Right hindlimb (tissue), 1 donor: ENCODE measurements around the gene RFC3.
"Not testable (repeated sequence)": the region's sequence is repeated elsewhere in the genome, so short reads cannot be mapped to it uniquely, and the experiment has no call there.

ENCODE experiments used
- DNase-seq: peaks from one replicate; pipeline ENCODE4 v3.0.0-alpha.2; 2018

Gene RFC3

DNA sequence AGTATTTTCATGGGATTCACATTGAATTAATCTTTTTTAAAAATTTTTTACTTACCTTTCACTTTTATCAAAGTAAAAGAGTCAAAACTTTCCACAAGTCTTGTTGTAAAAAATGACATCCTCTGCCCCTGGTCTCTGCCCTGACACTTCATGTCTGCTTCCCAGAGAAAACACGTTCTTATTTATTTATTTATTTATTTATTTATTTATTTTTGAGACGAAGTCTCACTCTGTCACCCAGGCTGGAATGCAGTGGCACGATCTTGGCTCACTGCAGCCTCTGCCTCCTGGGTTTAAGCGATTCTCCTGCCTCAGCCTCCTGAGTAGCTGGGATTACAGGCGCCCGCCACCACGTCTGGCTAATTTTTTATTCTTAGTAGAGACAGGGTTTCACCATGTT lies 5.1 kb upstream of the RFC3 start:
- not testable (repeated sequence) for DNase-seq

DNA sequence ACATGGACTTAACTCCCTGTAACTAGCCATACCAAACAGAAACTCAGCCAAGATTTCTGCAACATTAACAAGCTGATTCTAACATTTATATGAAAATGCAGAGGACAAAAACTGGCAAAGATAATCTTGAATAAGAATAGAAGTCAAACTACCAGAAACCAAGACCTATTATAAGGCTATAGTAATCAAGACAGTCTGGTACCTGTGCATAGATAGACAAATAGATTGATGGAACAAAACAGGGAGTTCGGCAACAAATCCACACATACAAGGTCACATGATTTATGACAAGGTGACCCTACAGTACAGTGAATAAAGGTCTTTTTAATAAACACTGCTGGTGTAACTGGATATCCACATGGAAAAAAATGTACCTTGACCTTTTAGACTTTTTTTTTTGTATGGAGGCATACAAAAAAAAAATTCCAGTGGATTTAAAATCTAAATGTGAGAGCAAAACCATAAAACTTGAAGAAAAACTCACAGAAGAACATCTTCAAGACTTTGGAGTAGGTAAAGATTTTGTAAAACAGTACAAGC lies 2.9 kb upstream of the RFC3 start:
- DNase-seq: no peak

DNA sequence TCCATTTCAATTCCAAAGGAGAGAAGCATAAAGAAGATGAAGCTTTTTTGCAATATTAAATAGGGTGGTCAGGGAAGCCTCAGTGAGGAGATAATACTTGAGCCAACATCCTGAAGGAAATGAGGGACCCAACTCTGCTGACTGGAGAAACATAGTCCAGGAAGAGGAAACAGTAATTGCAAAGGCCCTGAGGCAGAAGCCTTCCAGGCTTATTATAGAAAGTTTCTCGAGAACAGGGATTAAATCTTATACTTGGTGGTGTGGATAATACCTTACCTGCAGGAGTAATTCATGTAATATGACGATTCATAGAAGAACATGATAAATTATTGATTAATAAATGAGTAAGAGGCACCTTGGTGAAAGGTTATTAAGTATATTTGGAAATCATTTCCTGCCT lies 1.0 kb upstream of the RFC3 start:
- no peak for DNase-seq

DNA sequence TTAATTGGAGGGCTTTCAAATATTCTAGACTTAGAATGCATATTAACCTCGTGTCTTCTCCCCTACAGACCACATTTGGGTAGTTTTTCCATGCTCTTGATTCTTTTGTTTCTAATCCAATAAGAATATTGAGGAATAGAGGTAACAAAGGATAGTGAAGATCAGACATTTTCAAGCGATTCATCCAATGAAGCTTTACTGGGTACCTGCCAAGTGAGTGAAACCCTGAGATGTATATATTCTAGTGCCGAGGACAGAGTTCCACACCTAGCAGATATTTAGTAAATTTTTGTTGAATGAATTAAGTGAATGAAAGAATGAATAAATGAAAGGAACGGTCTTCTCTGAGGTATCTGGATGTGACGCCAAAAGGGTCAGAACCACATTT lies 442 bp upstream of the RFC3 start:
- no peak for DNase-seq

DNA sequence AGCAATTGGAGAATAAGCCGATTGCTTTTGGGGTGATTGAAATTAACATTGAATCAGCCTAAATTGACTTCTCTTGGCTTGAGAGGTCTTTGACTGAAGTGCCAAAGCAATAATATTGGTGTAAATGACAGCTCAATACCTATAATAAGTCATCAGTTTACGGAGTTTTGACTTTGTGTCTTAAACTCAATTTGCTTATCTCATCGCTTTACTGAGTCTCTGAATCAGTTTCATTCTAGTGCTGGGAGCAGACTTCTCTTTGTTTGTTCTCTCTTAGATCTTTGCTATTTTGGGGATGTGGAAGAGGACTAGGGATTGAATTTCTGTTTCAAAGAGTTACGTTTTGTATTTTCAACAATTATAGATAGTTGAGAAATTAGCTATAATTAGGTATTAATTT lies 7.1 kb downstream of the RFC3 start:
- no peak for DNase-seq

DNA sequence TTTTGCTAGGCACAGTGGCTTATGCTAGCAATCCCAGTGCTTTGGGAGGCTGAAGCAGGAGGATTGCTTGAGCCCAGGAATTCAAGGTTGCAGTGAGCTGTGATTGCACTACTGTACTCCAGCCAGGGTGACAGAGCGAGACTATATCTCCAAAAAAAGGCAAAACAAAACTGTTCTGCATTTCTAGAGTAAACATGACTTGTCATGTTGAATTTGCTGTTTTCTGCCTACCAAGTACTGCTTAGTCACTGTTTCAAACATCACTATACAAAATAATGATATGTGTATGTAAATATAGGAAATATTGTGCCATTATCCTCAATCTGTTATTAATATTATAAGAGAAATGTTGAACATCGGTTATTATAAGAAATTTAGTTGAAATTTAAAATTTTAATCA lies 9.2 kb downstream of the RFC3 start:
- DNase-seq: no peak

DNA sequence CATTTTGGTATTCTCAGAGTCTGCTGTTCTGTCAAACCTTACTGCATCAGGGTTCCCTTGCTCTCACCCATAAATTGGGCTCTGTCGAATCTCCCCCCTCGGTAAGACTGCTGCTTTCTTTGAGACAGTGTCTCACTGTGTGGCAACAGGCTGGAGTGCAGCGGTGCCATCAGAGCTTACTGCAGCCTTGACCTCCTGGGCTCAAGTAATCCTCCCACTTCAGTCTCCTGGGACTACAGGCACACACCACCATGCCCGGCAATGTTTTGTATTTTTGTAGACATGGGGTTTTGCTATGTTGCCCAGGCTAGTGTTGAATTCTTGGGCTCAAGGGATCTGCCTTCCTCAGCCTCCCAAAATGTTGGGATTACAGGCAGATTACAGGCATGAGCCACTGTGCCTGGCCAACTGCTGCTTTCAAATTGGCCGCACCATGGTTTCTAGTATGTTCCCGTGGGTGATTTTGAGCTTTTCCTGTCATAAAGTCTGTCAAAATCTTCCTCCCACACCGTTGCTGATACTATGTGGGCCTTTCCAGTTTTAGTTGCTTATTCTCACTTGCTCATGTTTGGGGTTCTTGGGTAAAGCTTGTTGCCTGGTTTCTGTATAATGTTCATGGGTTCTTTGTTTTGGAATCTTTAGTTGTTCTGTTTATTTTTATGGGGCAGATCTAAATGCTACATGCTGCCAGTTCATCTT lies 10.6 kb downstream of the RFC3 start:
- no peak for DNase-seq

DNA sequence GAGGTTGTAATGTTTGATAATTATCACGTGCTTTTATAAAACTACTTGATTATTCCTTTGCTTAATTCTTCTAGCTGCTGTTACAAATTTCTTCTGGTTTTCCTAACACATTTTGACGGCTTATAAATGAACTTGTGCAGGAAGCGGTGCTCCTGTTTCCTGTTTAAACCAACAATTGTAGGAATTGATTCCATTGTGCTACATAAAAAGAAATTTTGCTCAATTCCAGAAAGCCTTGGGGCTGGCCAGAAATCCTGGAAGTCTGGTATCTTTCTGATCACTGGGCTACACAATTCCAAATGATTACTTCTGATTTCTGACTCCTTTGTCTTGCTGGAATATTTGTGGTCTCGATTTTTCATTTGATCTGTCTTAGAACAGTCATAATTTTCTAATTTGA lies 14.9 kb downstream of the RFC3 start:
- no peak for DNase-seq

DNA sequence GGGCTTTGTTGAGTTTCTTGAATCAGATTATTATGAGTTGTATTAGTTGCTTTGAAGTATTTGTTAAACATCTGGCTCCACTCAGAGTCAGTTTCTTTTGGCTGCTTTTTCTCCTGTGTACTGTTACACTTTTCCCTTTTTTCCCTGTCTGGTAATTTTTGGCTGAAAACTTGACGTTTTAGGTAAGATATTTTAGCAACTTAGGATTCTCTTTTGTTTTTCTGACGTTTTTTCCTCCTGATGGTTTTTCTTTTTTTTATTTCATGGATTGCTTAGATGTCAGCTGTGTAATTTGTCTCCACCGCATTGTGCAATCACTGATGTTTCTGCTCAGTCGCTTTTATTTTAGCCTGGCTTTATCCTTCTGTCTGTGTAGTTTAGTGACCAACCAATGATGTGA lies 20.7 kb downstream of the RFC3 start:
- no peak for DNase-seq

DNA sequence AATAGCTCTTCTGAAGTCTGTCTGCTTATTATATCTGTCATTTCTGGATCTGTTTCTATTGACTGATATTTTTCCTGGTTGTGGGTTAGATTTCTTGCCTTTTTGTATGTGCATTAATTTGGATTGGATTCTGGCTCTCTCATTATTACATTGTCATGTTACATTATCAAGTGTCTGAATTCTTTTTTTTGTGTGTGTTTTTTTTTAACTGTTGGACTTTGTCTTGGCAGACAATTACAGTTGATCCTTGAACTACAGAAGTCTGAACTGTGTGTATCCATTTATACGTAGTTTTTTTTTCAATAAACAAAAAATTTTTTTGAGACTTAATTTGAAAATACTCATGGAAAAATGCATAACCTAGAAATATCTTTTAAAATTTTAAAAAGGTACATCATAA lies 22.5 kb downstream of the RFC3 start:
- DNase-seq: no peak

DNA sequence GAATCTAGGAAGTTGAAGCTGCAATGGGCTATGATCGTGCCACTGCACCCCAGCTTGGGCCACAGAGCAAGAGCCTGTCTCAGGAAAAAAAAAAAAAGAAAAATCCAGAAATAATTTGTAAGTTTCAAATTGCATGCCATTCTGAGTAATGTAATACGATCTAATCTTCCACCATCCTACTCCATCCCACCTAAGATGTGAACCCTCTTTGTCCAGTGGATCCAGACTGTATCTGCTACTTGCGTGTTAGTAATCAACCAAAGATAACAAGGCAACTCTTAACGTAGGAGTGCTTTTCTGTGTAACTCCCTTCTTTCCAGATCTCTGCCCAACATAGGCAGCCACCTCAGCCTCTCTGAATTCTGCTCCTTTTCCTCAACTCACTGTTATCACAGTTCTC lies 24.3 kb downstream of the RFC3 start:
- no peak for DNase-seq

DNA sequence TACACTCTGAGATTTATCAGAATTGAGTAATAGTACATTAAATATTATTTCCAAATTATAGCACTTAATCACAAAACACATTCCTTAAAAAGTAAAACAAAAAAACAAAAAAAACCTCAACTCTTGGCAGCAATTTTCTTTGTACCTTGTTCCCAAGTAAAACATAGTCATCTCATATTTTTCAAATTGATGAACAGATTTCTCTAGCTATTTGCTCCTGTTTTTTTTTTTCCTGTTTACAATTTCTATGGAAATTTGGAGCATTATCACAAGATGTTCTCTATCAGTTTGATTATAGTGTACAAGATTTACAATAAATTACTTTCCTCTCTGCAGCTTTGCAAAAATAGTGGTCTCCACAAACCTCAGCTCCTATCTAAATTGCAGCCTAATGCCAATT lies 25.0 kb downstream of the RFC3 start:
- no peak for DNase-seq

DNA sequence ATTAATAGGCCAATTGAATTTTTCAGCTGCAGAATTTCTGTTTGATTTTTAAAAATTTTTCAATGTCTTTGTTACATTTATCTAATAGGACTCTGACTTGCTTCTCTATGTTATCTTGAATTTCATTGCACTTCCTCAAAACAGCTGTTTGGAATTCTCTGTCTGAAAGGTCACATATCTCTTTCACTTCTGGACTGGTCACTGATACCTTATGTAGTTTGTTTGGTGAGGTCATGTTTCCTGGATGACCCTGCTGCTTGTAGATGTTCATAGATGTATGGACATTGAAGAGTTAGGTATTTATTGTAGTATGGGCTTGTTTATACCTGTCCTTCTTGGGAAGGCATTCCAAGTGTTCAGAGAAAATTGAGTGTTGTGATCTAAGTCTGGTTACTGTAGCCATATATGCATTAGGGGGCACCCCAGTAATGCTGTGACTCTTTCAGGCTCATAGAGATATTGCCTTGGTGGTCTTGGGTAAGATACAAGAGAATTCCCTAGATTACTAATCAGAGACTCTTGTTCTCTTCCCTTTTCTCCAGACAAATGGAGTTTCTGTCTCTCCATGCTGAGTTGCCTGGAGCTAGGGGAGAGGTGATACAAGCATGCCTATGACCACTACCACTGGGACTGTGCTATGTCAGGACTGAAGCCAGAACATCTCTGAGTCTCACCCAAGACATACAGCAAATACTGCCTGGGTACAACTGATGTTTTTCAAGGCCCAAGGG lies 27.8 kb downstream of the RFC3 start:
- DNase-seq: no peak

DNA sequence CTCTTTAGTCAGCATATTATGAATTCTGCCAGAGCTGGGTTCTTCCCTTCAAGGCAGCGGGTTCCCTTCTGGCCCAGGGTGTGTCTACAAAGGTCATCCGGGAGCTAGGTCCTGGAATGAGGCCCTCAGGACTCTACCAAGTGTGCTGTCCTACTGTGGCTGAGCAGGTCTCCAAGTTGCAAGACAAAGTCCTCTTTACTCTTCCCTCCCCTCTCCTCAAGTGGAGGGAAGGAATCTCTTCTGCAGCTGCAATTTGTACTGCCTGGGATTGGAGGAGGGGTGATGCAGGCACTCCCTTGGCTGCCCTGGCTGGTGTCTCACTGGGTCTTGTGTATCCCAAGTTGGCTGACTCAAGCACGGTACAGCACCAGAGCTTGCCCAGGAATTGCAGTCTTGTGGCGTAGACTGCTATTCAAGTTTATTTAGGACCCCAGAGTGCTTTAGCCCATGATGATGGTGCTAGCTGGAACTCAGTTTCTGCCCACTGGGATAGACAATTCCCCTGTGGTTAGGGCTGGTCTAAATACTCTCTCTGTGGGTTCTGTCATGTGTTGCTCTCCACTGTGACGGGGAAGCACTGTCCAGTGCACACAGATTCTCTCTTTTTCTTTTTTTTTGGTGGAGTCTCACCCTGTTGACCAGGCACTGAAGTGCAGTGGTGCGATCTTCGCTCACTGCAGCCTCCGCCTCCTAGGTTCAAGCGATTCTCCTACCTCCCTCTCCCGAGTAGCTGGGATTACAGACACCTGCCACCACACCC lies 28.5 kb downstream of the RFC3 start:
- DNase-seq: no peak

DNA sequence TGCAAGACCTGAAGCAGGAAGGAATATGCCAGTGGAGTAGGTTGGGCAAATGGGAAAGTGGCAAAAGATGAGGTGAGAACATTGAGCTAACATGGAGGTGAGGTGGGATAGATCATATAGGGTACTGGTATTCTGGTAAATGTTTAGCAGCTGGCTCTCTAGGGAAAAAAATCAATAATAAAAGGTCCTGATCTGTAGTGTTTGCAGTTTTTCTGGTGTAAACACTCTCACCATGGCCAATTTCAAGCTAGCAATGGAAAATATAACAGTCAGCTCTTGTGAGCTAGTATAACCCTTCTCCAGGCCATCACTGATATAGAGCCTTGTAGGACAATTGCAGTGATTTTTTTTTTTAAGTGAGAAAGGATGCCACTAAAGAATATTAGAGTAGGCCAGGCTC lies 31.3 kb downstream of the RFC3 start:
- no peak for DNase-seq

DNA sequence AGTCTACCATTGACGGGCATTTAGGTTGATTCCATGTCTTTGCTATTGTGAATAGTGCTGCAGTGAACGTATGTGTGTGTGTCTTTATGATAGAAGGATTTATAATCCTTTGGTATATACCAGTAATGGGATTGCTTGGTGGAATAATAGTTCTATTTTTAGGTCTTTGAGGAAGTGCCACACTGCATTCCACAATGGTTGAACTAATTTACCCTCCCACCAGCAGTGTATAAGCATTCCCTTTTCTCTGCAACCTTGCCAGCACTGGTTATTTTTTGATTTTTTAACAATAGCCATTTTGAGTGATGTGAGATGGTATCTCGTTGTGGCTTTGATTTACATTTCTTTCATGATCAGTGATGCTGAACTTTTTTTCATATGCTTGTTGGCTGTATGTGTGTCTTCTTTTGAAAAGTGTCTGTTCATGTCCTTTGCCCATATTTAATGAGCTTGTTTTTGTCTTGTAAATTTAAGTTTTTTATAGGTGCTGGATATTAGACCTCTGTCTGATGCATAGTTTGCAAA lies 37.5 kb downstream of the RFC3 start:
- no peak for DNase-seq

DNA sequence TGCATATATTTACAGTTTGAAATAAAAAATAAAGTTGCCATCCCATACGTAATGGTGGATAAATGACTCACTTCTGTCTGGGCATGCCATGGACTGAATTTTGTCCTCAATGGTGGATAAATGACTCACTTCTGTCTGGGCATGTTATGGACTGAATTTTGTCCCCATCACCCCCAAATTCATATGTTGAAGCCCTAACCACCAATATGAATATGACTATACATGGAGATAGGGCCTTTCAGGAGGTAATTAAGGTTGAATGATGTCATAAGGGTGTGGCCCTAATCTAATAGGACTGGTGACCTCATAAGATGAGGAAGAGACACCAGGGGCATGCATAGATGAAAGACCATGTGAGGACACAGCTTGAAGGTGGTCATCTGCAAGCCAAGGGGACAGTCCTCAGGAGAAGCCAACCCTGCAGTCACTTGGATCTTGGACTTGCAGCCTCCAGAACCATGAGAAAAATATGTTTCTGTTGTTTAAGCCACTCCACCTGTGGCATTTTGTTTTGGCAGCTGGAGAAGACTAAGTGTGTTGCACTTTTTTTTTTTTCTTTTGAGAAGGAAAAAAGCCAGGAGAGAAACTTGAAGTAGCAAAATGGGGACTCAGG lies 41.8 kb downstream of the RFC3 start:
- DNase-seq: no peak

DNA sequence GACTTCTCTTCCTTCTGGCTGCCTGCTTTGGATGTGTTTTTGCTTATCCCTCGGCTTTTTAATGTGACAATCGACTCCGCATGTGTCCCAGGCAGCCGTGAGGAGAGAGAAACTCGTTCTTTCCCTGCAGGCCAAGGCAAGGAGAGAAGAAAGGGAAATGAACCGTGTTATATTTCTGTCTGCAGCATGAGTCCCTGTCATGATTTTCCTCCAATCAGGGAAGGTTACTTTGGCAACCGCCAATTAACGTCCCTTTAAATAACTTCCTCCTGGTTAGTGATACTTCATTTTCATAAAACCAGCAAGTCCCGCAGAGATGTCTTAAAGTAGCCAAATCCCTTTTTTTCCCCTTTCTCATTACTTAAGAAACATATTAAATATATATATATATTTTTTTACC lies 42.6 kb downstream of the RFC3 start:
- DNase-seq: no peak

DNA sequence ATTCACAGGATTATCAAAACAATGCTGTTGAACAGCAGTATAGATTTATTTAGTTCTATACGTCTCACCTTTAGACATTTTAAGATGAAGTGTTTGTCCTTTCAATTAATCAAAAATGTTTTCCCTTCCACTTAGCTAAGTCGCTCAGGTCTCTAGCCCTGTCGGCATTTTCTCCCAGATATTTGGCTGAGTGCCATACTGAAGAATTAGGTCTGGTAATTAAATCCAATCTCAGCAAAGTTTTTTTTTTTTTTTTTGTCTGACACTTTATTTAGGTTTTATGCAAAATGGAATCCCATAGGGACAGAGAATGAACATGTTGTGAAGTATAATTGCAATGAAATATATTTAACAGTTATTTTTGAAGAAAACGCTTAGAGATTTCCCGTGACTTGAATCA lies 44.1 kb downstream of the RFC3 start:
- DNase-seq: no peak

DNA sequence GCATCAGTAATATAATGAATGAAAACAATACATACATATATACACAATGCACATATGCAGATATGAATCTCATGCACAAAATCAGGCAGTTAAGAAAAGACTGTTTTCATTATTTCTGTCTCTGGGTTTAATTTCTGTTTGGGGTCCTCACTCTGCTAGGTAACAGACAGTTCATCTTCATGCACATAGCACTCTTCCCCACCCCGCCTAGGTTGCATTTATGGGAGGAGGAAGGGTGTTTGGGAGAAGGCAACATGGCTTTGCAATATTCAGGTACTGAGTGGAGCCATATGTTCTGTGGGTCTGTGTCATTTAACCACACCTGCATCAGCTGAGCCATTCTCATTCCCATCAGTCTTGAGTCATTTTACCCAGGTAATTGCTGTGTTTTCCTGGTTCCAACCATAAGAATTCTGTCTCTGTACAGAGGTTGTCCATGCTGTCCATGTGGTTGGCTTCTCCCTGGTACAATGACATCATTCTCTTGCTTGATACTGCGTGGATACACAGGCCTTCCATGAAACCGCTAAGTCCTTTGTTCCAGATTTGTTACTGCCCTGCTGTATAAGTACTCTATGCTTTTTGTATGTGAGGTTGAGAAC lies 45.3 kb downstream of the RFC3 start:
- DNase-seq: no peak

DNA sequence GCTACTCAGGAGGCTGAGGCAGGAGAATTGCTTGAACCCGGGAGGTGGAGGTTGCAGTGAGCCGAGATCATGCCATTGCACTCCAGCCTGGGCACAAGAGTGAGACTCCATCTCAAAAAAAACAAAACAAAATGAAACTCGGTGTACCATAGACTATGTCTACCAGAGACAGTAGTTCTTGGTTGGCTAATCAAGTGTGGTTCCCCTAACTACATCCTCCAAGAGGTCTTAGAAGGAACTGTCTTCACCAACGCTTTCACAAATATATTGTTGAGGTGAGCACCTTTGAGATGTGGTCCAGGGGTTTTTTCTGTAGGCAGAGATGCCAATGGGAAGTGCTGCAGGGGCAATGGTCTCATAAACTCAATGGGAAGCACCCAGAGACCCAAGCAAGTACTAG lies 48.0 kb downstream of the RFC3 start:
- DNase-seq: no peak

DNA sequence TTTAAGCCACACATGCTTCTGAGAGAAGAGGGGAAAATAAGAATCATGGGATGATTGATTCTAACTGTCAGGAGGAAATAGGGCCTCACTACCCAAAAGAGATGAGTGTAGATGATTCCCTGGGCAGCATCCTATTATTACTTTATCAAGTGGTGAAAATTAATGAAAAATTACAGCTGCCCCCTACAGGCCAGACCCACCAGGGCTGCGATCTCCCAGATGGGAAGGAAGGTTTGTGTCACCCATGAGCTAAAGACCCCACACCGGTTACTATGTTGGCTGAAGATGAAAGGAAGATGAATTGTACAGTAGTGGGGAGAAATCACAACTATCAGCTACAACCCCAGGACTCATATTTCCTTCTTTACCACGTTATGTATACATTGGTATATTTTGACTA lies 49.5 kb downstream of the RFC3 start:
- no peak for DNase-seq
